NCI-H2196 treated with DMSO at 0.1 percent for 48 hours (cell line): ENCODE data around the gene BCAS3.
"Not testable (repeated sequence)": the region's sequence is repeated elsewhere in the genome, so short reads cannot be mapped to it uniquely, and the experiment has no call there.

Experiments used
- DNase-seq: peaks from one replicate; lab custom pipeline; 2025; ENCODE audit not compliant: unreplicated experiment; lab: John Stamatoyannopoulos, UW

The BCAS3 gene

DNA sequence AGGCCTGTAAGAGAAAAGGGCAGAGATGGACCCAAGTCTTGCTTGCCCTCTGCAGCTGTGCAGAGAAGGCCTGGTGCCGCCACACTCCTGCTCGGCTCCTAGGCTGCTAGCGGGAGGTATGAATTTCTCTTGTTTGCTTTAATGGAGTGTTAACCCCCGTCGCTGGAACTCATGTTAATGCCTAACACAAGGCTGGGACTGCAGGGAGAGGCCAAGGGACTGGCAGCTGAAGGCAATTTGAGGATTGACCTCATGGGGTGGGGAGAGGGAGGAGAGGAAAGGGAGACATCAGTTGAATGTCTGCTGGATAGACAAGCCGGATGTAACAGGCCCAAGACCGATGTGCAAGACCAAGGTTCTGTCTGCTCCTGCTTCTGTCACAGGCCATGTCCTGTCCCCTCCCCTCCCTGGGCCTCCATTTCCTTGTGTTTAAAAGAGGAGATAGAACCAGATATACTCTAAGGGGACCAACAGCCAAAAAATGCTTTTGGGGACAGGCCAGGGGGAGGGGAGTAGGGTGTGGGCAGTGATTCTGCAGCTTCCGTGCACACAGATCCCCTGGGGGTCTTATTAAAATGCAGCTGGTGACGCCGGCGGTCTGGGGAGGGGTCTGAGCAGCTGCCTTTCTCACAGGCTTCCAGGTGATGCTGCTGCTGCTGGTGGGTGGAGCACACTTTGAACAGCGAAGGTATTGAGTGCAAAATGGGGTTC, 675.3 kb downstream of the BCAS3 start:
- no peak for DNase-seq

- no peak for DNase-seq
Observed at GRCh38 chr17:61353615-61354014, 676.0 kb downstream of the BCAS3 start.

- DNase-seq = no peak
Observed at GRCh38 chr17:61354895-61355874, 677.5 kb downstream of the BCAS3 start.

DNA sequence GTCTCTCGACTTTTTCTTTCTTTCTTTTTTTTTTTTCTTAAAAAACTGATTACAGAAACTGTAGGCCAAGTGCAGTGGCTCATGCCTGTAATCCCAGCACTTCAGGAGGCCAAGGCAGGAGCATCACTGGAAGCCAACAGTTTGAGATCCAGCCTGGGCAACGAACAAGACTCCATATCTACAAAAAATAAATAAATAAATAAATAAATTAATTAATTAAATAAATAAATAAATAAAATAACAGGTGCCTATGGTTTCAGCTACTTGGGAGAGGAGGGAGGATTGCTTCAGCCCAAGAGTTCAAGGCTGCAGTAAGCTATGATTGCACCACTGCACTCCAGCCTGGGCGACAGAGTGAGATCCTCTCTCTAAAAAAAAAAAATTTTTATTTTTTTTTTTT, 679.4 kb downstream of the BCAS3 start:
- DNase-seq = not testable (repeated sequence)

GRCh38 chr17:61359513-61359912, 681.9 kb downstream of the BCAS3 start:
- not testable (repeated sequence) for DNase-seq

- no peak for DNase-seq
Observed at GRCh38 chr17:61360318-61360943, 682.8 kb downstream of the BCAS3 start.

DNA sequence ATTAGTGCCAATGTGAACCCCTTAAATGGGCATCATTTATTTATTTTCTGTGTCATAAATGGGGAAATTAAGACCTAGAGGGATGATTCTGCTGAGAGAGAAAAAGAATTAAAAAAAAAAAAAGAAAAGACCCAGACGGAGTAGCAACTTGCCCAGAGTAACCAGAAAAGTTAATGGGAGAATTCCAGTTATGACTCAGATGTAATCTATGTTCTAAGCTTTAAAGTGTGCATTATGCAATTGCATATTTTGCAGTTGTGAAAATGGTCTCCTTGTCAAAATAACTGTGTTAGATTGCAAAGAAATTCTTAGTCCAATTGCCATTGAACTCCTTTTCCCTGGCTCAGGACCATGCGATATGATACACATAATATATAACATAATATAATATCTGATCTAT, 683.4 kb downstream of the BCAS3 start:
- DNase-seq = no peak

DNA sequence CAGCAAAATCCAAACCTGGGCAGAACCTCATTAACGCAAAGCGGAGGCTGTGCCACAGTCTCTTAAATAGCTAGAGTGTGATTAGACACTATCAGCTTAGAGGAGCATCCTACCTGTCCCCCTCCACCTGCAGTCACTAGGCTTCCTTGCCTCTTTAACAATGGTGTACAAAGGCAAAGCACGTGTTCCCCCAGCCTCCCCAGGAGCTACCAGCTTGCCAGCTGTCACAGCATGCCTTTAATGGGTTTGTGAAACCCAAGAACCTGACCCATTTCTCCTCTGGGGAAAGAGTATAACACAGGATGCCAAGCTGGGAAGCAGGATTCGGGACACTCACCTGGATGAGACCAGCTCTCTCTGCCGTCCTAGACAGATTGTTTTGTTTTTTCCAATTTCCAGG, 684.7 kb downstream of the BCAS3 start:
- DNase-seq = no peak

- DNase-seq = no peak
Observed at GRCh38 chr17:61362852-61363600, 685.4 kb downstream of the BCAS3 start.

GRCh38 chr17:61363601-61364462, 686.2 kb downstream of the BCAS3 start:
- DNase-seq = no peak

DNA sequence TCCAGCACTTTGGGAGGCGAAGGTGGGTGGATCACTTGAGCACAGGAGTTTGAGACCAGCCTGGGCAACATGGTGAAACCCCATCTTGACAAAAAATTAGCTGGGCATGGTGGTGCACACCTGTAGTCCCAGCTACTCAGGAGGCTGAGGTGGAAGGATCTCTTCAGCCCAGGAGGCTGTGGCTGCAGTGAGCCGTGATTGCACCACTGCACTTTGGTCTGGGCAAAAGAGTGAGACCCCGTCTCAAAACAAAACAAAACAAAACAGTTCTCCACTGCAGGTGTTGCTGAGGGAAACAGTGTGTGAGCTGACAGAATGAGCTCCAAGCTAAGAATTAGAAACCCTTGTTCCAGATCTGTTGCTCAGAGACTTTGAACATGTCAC, 686.8 kb downstream of the BCAS3 start:
- no peak for DNase-seq

DNA sequence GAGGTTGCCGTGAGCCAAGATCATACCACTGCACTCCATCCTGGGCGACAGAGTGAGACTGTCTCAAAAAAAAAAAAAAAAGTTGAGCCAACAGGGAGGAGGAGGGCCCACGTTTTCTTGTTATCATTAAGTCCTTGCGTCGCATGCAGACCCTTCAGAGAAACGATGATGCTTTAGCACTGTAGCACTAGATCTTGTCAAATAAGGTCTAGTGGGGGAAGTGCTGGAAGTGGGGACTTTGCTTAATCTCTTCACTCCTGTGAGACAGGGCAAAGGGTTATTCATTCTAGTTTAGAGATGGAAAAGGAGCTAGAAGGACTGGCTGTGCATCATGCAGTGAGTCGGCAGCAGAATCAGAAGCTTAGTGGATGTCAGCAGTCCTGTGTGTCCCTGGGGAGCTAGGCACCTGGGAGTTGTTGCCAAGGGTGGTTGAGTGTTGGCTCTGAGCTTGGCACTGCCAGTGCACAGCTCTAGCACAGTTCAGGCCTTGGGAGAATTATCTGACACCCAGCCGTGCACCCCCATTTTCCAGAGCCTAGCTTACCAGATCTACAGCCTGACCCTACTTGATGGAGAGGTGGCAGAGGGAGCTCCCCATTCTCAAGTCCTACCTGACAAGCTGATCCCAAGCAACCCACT, 688.5 kb downstream of the BCAS3 start:
- DNase-seq = no peak

DNA sequence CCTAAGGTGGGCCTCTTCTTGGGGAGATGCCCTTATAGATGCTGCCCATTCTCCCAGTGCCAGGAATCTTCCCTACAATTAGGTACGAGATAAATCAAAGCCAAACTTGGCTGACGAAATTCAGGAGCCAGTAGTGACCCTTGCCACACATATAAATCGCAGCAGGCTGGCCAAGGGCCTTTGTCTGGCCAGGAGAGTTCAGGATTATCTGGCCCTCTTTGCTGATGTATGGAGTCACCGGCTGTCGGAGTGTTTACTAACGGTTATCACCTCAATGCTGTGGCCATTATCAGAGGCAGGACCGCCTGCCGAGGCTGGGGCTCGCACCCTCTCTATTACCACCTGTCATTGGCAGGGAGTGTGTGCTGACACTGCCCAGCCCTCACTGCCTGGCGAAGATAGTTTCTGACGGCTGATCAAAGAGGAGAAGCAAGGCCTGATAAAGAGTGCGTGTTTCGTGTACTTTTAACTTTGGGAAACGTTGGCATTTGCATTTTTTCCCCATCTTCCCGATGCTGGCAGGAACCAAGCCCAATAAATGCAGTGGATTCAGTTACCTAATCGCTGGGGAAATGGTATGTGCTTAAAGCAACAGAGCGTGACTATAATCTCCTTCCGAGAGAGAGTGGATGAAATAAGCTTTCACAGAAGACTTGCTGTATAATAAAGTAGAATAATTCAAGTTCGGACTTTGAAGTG, 689.2 kb downstream of the BCAS3 start:
- no peak for DNase-seq

GRCh38 chr17:61368049-61368831, 690.6 kb downstream of the BCAS3 start:
- DNase-seq = no peak

DNA sequence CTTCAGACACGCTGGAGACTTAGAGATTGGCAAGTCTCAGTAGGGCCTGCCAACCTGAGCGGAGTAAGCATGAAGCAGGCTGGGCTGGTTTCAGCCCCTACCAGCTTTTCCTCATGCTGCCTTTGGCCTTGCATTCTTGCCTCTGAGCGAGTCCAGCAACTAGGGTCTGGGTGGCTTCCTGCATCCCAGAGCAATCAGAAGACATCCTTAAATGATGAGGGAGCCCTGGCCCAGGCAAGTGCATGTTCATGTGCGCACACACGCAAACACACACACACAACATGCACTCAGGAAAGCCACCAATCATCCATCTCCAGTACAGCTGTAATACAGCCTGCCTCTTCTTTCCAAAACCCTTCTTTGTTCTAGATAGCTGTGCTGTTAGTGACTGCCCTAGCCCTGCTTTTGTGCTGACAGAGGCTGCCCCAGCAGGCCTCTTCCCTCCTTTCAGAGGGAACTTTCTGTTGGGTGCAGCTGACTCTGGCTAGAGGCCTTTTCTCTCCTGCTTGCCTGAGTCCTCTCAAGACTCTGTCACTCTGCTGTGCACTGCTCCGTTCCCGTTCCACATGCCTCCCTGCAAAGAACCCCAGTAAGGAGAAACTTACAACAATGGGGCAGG, 691.3 kb downstream of the BCAS3 start:
- DNase-seq = no peak

GRCh38 chr17:61369751-61370150, 692.1 kb downstream of the BCAS3 start:
- no peak for DNase-seq

GRCh38 chr17:61371179-61371578, 693.5 kb downstream of the BCAS3 start:
- DNase-seq = no peak

DNA sequence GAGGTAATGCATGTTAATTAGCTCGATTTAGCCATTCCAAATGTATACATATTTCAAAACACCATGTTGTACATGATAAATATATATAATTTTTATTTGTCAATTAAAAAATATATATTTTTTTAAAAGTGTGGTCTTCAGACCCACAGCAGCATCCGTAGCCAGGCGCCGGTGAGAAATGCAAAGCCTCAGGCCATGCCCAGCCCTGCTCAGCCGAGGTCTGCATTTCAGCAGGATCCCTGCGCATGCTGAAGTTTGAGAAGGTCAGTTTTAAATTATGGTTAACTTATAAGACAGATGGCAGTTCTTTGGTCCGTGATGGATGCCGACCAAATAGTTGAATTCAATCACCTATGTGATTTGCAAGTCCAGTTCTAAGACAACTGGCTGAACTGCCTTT, 694.0 kb downstream of the BCAS3 start:
- DNase-seq = no peak
